AG04449 (cell line): ENCODE data around the gene HIRA.

ENCODE experiments used
- CTCF ChIA-PET: fragments of 350-600 bp; formaldehyde crosslinking; extraction: SDS; loops from one replicate; lab custom pipeline; 2021; ENCODE audit warnings: antibody characterized with exemption; lab: Yijun Ruan, JAX
- POLR2A ChIA-PET: fragments of 400-600, 350-600 bp; formaldehyde crosslinking; extraction: SDS; loops from one replicate; lab custom pipeline; 2020; ENCODE audit warnings: antibody characterized with exemption, inconsistent platforms; lab: Yijun Ruan, JAX
- DNase-seq: peaks from one replicate; pipeline ENCODE4 v3.0.0-alpha.2; 2010; ENCODE audit warnings: low read depth, low spot score
- H3K4me3 ChIP-seq: 2 replicates; pipeline ENCODE4 v1.5.1; 2011; ENCODE audit warnings: low read depth, mild to moderate bottlenecking, control low read depth, low read length
- CTCF ChIP-seq: IDR thresholded peaks from one replicate; pipeline ENCODE4 v1.5.1; 2011; ENCODE audit warnings: mild to moderate bottlenecking, moderate library complexity, low read length, control low read depth, inconsistent platforms; ENCODE audit not compliant: insufficient read depth; ENCODE audit errors: missing control alignments

HIRA gene

GRCh38 chr22:19454156-19454555 lies 22.6 kb upstream of the HIRA start:
- ChIA-PET POLR2A (no interaction called here), CTCF (no interaction called here)
- no peak overlapping the region for H3K4me3 ChIP-seq
- TF ChIP-seq CTCF, result no peak
- DNase-seq, result no peak

- no peak for TF ChIP-seq CTCF
- ChIA-PET CTCF (interaction anchor here (1.6 kb wide), 1 partner anchor 178 kb away, joined by 5 read pairs; no protein-coding TSS in a partner anchor), POLR2A (no interaction called here)
Observed at GRCh38 chr22:19453718-19454117, 22.2 kb upstream of the HIRA start.

GRCh38 chr22:19451570-19451969 lies 20.0 kb upstream of the HIRA start:
- ChIA-PET POLR2A (no interaction called here), CTCF (interaction anchor here (1.2 to 1.9 kb wide), 2 partner anchors 22 to 179 kb away, joined by 3 to 8 read pairs; no protein-coding TSS in a partner anchor)

More at GRCh38 chr22:19453718-19454117, 22.2 kb upstream of the HIRA start:
- no peak overlapping the region for H3K4me3 ChIP-seq
- DNase-seq, result no peak

GRCh38 chr22:19450363-19451175 lies 19.0 kb upstream of the HIRA start:
- CTCF ChIA-PET, result interaction anchor here (1.9 kb wide), 1 partner anchor 180 kb away, joined by 8 read pairs; no protein-coding TSS in a partner anchor
- no peak for DNase-seq
- H3K4me3 ChIP-seq, result no peak overlapping the region
- TF ChIP-seq CTCF, result no peak
- POLR2A ChIA-PET, result no interaction called here

More at GRCh38 chr22:19451570-19451969, 20.0 kb upstream of the HIRA start:
- DNase-seq, result no peak
- H3K4me3 ChIP-seq, result no peak overlapping the region
- no peak for TF ChIP-seq CTCF

GRCh38 chr22:19449422-19449767 lies 17.9 kb upstream of the HIRA start:
- DNase-seq, result no peak
- CTCF ChIA-PET, result no interaction called here
- TF ChIP-seq CTCF, result no peak
- H3K4me3 ChIP-seq, result no peak overlapping the region
- POLR2A ChIA-PET, result no interaction called here

- POLR2A ChIA-PET, result no interaction called here
- no peak overlapping the region for H3K4me3 ChIP-seq
Observed at GRCh38 chr22:19448739-19449421, 17.3 kb upstream of the HIRA start.

More at GRCh38 chr22:19448739-19449421, 17.3 kb upstream of the HIRA start:
- no peak for DNase-seq
- TF ChIP-seq CTCF, result no peak
- CTCF ChIA-PET, result no interaction called here
